HL-60 (cell line): ENCODE results near the gene DDX46.

ENCODE experiments used
- POLR2AphosphoS5 ChIP-seq: IDR thresholded peaks from 2 replicates; pipeline ENCODE4 v1.6.1; 2012; ENCODE audit warnings: low read depth
- TF ChIP-seq, protein P1 (sequence below): IDR thresholded peaks from one replicate; pipeline ENCODE4 v1.5.1; 2011; ENCODE audit warnings: low read length, control low read depth, inconsistent platforms; ENCODE audit not compliant: insufficient read depth

DNA sequence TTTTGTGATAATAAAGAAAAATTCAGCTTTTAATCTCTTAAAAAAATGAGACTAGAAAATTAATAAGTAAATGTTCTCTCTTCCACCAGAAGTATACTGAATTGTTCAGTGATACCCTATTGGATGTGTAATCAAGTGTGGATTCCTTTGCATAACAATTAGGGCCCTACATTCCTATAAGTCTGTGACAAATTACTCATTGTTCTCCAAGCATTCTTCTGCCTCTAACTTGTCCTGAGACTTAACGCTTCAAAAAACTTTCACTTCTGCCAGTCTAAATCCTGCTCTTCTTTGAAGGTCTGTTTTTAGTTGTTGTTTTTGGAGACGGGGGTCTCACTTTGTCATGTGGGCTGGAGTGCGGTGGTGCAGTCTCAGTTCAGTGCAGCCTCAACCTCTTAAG lies 9.2 kb upstream of the DDX46 start:
- TF ChIP-seq, protein P1, sequence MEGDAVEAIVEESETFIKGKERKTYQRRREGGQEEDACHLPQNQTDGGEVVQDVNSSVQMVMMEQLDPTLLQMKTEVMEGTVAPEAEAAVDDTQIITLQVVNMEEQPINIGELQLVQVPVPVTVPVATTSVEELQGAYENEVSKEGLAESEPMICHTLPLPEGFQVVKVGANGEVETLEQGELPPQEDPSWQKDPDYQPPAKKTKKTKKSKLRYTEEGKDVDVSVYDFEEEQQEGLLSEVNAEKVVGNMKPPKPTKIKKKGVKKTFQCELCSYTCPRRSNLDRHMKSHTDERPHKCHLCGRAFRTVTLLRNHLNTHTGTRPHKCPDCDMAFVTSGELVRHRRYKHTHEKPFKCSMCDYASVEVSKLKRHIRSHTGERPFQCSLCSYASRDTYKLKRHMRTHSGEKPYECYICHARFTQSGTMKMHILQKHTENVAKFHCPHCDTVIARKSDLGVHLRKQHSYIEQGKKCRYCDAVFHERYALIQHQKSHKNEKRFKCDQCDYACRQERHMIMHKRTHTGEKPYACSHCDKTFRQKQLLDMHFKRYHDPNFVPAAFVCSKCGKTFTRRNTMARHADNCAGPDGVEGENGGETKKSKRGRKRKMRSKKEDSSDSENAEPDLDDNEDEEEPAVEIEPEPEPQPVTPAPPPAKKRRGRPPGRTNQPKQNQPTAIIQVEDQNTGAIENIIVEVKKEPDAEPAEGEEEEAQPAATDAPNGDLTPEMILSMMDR, result no peak
- TF ChIP-seq POLR2AphosphoS5, result no peak
